ENCODE data around the gene C17orf67.

DNA sequence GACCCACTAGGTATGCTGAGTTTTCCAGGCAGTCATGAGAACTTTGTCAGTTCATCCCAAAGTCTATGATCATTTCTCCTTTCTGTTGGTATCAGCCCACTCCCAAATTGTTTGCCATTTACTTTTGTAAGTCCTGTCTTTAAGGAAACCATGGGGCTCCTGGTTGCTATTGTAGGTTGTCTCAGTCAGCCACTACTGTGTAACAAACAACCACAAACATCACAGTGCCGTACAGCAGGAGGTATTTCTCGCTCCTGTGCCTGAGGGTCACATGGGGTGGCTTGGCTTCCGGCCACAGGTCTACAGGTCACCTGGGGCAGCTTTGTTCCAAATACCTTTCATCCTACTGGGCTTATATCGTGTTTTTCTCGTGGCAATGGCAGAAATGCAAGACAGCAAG lies 71.6 kb downstream of the C17orf67 start:
- TF ChIP-seq CTCF (IDR thresholded peaks at IDR 0.05; ENCODE audit: low read depth, low read length, missing input control) = no peak
- TF ChIP-seq TAF1 (conservative IDR thresholded peaks at IDR 0.05) = no peak
- no peak for TF ChIP-seq REST (IDR thresholded peaks at IDR 0.05)
- TF ChIP-seq RAD21 (IDR thresholded peaks at IDR 0.05) = no peak
- TF ChIP-seq, protein P1, sequence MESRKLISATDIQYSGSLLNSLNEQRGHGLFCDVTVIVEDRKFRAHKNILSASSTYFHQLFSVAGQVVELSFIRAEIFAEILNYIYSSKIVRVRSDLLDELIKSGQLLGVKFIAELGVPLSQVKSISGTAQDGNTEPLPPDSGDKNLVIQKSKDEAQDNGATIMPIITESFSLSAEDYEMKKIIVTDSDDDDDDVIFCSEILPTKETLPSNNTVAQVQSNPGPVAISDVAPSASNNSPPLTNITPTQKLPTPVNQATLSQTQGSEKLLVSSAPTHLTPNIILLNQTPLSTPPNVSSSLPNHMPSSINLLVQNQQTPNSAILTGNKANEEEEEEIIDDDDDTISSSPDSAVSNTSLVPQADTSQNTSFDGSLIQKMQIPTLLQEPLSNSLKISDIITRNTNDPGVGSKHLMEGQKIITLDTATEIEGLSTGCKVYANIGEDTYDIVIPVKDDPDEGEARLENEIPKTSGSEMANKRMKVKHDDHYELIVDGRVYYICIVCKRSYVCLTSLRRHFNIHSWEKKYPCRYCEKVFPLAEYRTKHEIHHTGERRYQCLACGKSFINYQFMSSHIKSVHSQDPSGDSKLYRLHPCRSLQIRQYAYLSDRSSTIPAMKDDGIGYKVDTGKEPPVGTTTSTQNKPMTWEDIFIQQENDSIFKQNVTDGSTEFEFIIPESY (IDR thresholded peaks at IDR 0.05) = no peak
